B cell (primary cell): ENCODE data around the gene P4HA2. TPM values are rescaled to one million over a fixed set of nuclear protein-coding genes. Genes with fewer than 3 reads are reported as not detected.

Experiments used
- ATAC-seq: fragments of 200-7000 bp; cut with Tn5 transposase; one replicate; pipeline ENCODE4 v1.10.0; 2021; ENCODE audit warnings: low read depth, mild to moderate bottlenecking, moderate number of reproducible peaks, moderate library complexity
- CTCF ChIA-PET: fragments of 350-600 bp; sonication (Branson Sonifier 250); formaldehyde crosslinking; loops from one replicate; lab custom pipeline; 2021; ENCODE audit warnings: antibody characterized with exemption, inconsistent platforms; lab: Charles Lee
- POLR2A ChIA-PET: fragments of 350-600 bp; sonication (Branson Sonifier 250); formaldehyde crosslinking; loops from one replicate; lab custom pipeline; 2021; ENCODE audit warnings: antibody characterized with exemption; lab: Charles Lee
- DNase-seq: peaks from one replicate; pipeline ENCODE4 v3.0.0; 2013
- H2AFZ ChIP-seq: 2 replicates; pipeline ENCODE4 v1.6.1; 2012; ENCODE audit warnings: mild to moderate bottlenecking, low read depth, low read length; ENCODE audit not compliant: insufficient read depth, poor library complexity, severe bottlenecking
- H3K27ac ChIP-seq, 2 donors: 1 replicate in 1 of 2; 2 replicates in 1 of 2; pipeline ENCODE4 v1.5.1; 2012 to 2013; ENCODE audit warnings: low read length in 2 of 2, mild to moderate bottlenecking in 2 of 2, moderate library complexity in 1 of 2
- H3K27me3 ChIP-seq, 4 experiments: fragments of 200-600 bp in 1 of 4; sonication (generic) in 1 of 4; replicated peaks in 1 of 4; 1 replicate in 2 of 4; 2 replicates in 2 of 4; pipeline versions ENCODE4 v1.6.1 to v1.7.0; 2013 to 2016; ENCODE audit warnings: low read length in 3 of 4, mild to moderate bottlenecking in 2 of 4, mixed read lengths in 1 of 4, moderate library complexity in 1 of 4; ENCODE audit not compliant: insufficient read depth in 4 of 4, control insufficient read depth in 3 of 4; ENCODE audit errors: control extremely low read depth in 1 of 4
- H3K36me3 ChIP-seq, 2 experiments: replicated peaks in 1 of 2; 1 replicate in 1 of 2; 2 replicates in 1 of 2; pipeline versions ENCODE4 v1.6.1 to v1.7.1; 2013; ENCODE audit warnings: low read length in 1 of 2; ENCODE audit not compliant: insufficient read depth in 2 of 2, control insufficient read depth in 1 of 2; ENCODE audit errors: control extremely low read depth in 1 of 2, extremely low read depth in 1 of 2
- H3K4me1 ChIP-seq, 2 donors: fragments of 200-600 bp in 1 of 2; sonication (generic) in 1 of 2; 1 replicate in 1 of 2; 2 replicates in 1 of 2; pipeline versions ENCODE4 v1.5.1 to v1.6.1; 2013 to 2017; ENCODE audit warnings: low read length in 2 of 2; ENCODE audit not compliant: control insufficient read depth in 2 of 2, insufficient read depth in 2 of 2
- H3K4me2 ChIP-seq: replicated peaks from 2 replicates; pipeline ENCODE3; 2012; ENCODE audit warnings: mild to moderate bottlenecking, low read depth, low read length; ENCODE audit not compliant: poor library complexity, severe bottlenecking
- H3K4me3 ChIP-seq, 5 experiments: fragments of 200-600 bp in 1 of 5; sonication (generic) in 1 of 5; 1 replicate in 3 of 5; 2 replicates in 2 of 5; pipeline versions ENCODE4 v1.5.1 to v1.7.0; 2011 to 2016; ENCODE audit warnings: low read length in 4 of 5, mild to moderate bottlenecking in 4 of 5, low read depth in 2 of 5, control low read depth in 1 of 5, moderate library complexity in 1 of 5; ENCODE audit not compliant: insufficient read depth in 1 of 5; ENCODE audit errors: control extremely low read depth in 1 of 5, extremely low read depth in 1 of 5
- H3K79me2 ChIP-seq: fragments of 200-600 bp; sonication (generic); one replicate; pipeline ENCODE4 v1.6.0; 2016; ENCODE audit warnings: low read length; ENCODE audit not compliant: control insufficient read depth, insufficient read depth
- H3K9ac ChIP-seq: fragments of 200-600 bp; sonication (generic); 2 replicates; pipeline ENCODE4 v1.6.1; 2017; ENCODE audit warnings: mild to moderate bottlenecking, low read length, moderate library complexity
- H3K9me3 ChIP-seq, 3 donors: one replicate each; pipeline versions ENCODE4 v1.6.1 to v1.7.1; 2013; ENCODE audit warnings: low read length in 2 of 3; ENCODE audit not compliant: control insufficient read depth in 2 of 3, insufficient read depth in 1 of 3; ENCODE audit errors: control extremely low read depth in 1 of 3
- H4K20me1 ChIP-seq: 2 replicates; pipeline ENCODE4 v1.6.0; 2012; ENCODE audit warnings: mild to moderate bottlenecking, low read length; ENCODE audit not compliant: insufficient read depth, control insufficient read depth, poor library complexity, severe bottlenecking
- H3K27ac Mint-ChIP-seq: one replicate; pipeline ENCODE4 v1.8.0; 2021; ENCODE audit warnings: mixed read lengths
- H3K27me3 Mint-ChIP-seq: one replicate; pipeline ENCODE4 v1.8.0; 2021; ENCODE audit warnings: mixed read lengths
- H3K4me1 Mint-ChIP-seq: one replicate; pipeline ENCODE4 v1.8.0; 2021; ENCODE audit warnings: mixed read lengths
- H3K4me3 Mint-ChIP-seq: one replicate; pipeline ENCODE4 v1.8.0; 2021; ENCODE audit warnings: mixed read lengths
- H3K9me3 Mint-ChIP-seq: one replicate; pipeline ENCODE4 v1.8.0; 2022; ENCODE audit warnings: mixed read lengths; ENCODE audit not compliant: insufficient read depth
- CTCF ChIP-seq: fragments of 200-600 bp; IDR thresholded peaks from one replicate; pipeline ENCODE4 v1.8.0; 2022; ENCODE audit warnings: antibody characterized with exemption, mild to moderate bottlenecking
- EZH2 ChIP-seq: IDR thresholded peaks from 2 replicates; pipeline ENCODE4 v1.6.1; 2012; ENCODE audit warnings: borderline replicate concordance, low read depth, mild to moderate bottlenecking, moderate library complexity, low read length; ENCODE audit not compliant: insufficient read depth, poor library complexity, severe bottlenecking
- WGBS: methylation state at CpG from one replicate; pipeline ENCODE4 v1.1.5; 2013; ENCODE audit warnings: missing lambda C conversion rate; ENCODE audit not compliant: insufficient coverage; 5-methylcytosine and 5-hydroxymethylcytosine counted together
- intact Hi-C: fragments of 100-400 bp; cut with micrococcal nuclease; formaldehyde crosslinking; loops from one replicate; pipeline ENCODE4 v1.10.0; 2022
- polyA plus RNA-seq: library from polyadenylated mRNA; depleted of rRNA; stranded (reverse); fragments of >200 nt; gene quantifications from 2 replicates; pipeline ENCODE4 v1.2.3, GENCODE V29; 2012
- total RNA-seq, 2 donors: library from RNA; stranded (reverse); fragments of 120-200 nt in 1 of 2; gene quantifications; 1 replicate in 1 of 2; 2 replicates in 1 of 2; pipeline versions ENCODE4 v1.2.3 to v1.2.4, GENCODE V29; 2013 to 2022

The P4HA2 gene
- total and polyA plus RNA-seq, 2 donors (not counting 1 experiment from before 2014, with no cell fraction given), result 0.09 to 0.25 TPM

DNA sequence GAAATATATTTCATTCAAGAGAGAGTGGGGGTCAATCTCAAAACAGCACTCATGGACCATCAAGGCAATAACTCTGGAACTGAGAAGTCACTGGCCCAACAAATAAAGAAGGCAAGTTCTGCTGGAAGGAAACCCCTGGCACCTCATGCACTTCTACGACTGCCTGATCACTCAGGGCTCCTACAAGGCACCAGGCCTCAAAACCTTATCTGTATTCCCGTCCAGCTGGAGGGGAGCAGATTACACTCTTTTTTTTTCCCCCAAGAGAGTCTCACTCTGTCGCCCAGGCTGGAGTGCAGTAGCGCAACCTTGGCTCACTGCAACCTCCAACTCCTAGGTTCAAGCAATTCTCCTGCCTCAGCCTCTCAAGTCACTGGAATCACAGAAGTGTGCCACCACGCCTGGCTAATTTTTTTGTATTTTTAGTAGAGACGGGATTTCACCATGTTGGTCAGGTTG is 49.9 kb downstream of the P4HA2 start:
- intact Hi-C loops, result loop anchor here (2.0 kb wide), 1 partner anchor 113 kb away; no protein-coding TSS in a partner anchor
- Mint-ChIP-seq H3K27ac (no peak overlapping the region), H3K4me3 (no peak overlapping the region), H3K9me3 (no peaks in the 10 kb centered on the region), H3K4me1 (peaks cover 22% of the 10 kb centered on the region), H3K27me3 (no peaks in the 10 kb centered on the region)
- DNase-seq, result no peak
- CTCF ChIA-PET, result interaction anchor here (1.0 to 1.9 kb wide), 4 partner anchors 12 to 115 kb away, joined by 3 to 8 read pairs (median 4); partner anchors contain the start of gene CSF2
- Histone ChIP-seq H4K20me1 (no peaks in the 10 kb centered on the region), H3K4me1 (peaks cover 17 to 19% of the 10 kb centered on the region in 2 donors), H3K4me2 (no peak overlapping the region), H3K27ac (no peak overlapping the region), H3K36me3 (no peaks in the 10 kb centered on the region), H3K4me3 (no peak overlapping the region), H3K9ac (no peak overlapping the region), H2AFZ (no peak overlapping the region), H3K27me3 (no peaks in the 10 kb centered on the region), H3K9me3 (peaks cover 0 to 5% (median 0%) of the 10 kb centered on the region in 3 donors), H3K79me2 (no peaks in the 10 kb centered on the region)
- TF ChIP-seq CTCF (no peak), EZH2 (no peak)
- POLR2A ChIA-PET, result no interaction called here
- 96% methylated on average over 4 of the region's 6 CpGs for WGBS
- no peak for ATAC-seq

DNA sequence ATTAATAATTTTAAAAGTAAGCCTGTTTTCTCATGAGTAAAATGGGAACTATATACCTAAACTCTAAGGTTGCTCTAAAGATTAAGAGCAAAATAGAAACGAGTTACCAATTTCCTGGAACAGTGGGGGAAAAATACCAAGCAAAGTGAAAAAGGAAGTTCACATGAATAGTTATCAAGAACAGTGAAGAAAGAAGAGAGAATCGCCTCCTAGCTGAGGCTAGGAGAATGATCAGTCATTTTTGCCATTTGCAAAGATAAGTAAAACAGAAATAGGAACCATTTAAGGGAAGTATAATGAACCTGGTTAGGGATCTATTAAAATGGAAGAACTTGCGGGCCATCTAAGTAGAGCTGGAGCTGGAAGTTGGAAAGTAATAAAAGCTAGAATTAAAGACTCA is 50.7 kb downstream of the P4HA2 start:
- Histone ChIP-seq H2AFZ (peak overlapping the region; percentile 67), H3K9ac (peak overlapping the region; percentile 59), H3K27ac (peak overlapping the region in 1 of 2 donors; percentile 31), H3K4me1 (peaks cover 17 to 19% of the 10 kb centered on the region in 2 donors), H3K4me3 (peak overlapping the region in 2 of 5 experiments; percentile 30 to 57), H3K4me2 (peak overlapping the region; percentile 67), H3K27me3 (no peaks in the 10 kb centered on the region), H3K36me3 (no peaks in the 10 kb centered on the region), H4K20me1 (no peaks in the 10 kb centered on the region), H3K9me3 (peaks cover 0 to 5% (median 0%) of the 10 kb centered on the region in 3 donors), H3K79me2 (no peaks in the 10 kb centered on the region)
- WGBS, result 0% methylated on average over 2 of the region's 3 CpGs
- peak overlapping the region; percentile 84 for H3K27ac Mint-ChIP-seq
- peak; percentile 65 for DNase-seq
- no peaks in the 10 kb centered on the region for H3K27me3 Mint-ChIP-seq
- no peaks in the 10 kb centered on the region for H3K9me3 Mint-ChIP-seq
- ChIA-PET POLR2A (no interaction called here), CTCF (interaction anchor here (0.7 to 1.9 kb wide), 6 partner anchors 10 to 114 kb away, joined by 3 to 8 read pairs (median 4); partner anchors contain the start of gene CSF2)
- TF ChIP-seq EZH2 (no peak), CTCF (peak; percentile 24)
- ATAC-seq, result peak; percentile 82
- H3K4me1 Mint-ChIP-seq, result peaks cover 22% of the 10 kb centered on the region
- intact Hi-C loops, result loop anchor here (2.0 kb wide), 1 partner anchor 112 kb away; no protein-coding TSS in a partner anchor
- peak overlapping the region; percentile 69 for H3K4me3 Mint-ChIP-seq
